MCF 10A (cell line): ENCODE data around the gene YIF1A. TPM values are rescaled to one million over a fixed set of nuclear protein-coding genes. Genes with fewer than 3 reads are reported as not detected.

Source experiments
- BruUV-seq: library from RNA; stranded (reverse); fragments of 400-500 nt; replicated peaks from 2 replicates; lab custom pipeline; 2021; lab: Mats Ljungman, UMichigan
- CTCF ChIA-PET: fragments of 300-600 bp; sonication (Branson Sonifier 250); formaldehyde crosslinking; extraction: SDS; loops from one replicate; lab custom pipeline; 2021; ENCODE audit warnings: antibody characterized with exemption, inconsistent platforms; lab: Yijun Ruan, JAX
- POLR2A ChIA-PET: fragments of 300-600, 350-650 bp; sonication (Branson Sonifier 250); formaldehyde crosslinking; extraction: SDS; loops from one replicate; lab custom pipeline; 2020; ENCODE audit warnings: antibody characterized with exemption, inconsistent platforms; lab: Yijun Ruan, JAX
- DNase-seq: peaks from one replicate; pipeline ENCODE4 v3.0.0-alpha.2; 2018; ENCODE audit not compliant: unreplicated experiment
- H3K27ac Mint-ChIP-seq: one replicate; pipeline ENCODE4 v1.8.0; 2022; ENCODE audit warnings: mild to moderate bottlenecking, low read depth, mixed read lengths; ENCODE audit not compliant: unreplicated experiment
- H3K27me3 Mint-ChIP-seq: one replicate; pipeline ENCODE4 v1.8.0; 2022; ENCODE audit warnings: mixed read lengths; ENCODE audit not compliant: insufficient read depth, unreplicated experiment
- H3K36me3 Mint-ChIP-seq: one replicate; pipeline ENCODE4 v1.8.0; 2022; ENCODE audit warnings: mild to moderate bottlenecking, moderate library complexity, mixed read lengths; ENCODE audit not compliant: insufficient read depth, unreplicated experiment
- H3K4me1 Mint-ChIP-seq: one replicate; pipeline ENCODE4 v1.8.0; 2022; ENCODE audit warnings: mixed read lengths; ENCODE audit not compliant: insufficient read depth, unreplicated experiment
- H3K4me3 Mint-ChIP-seq: one replicate; pipeline ENCODE4 v1.8.0; 2022; ENCODE audit warnings: mild to moderate bottlenecking, moderate library complexity, mixed read lengths; ENCODE audit not compliant: unreplicated experiment
- H3K9me3 Mint-ChIP-seq: one replicate; pipeline ENCODE4 v1.8.0; 2022; ENCODE audit warnings: mixed read lengths; ENCODE audit not compliant: unreplicated experiment
- CTCF ChIP-seq: fragments of 200-600 bp; IDR thresholded peaks from one replicate; pipeline ENCODE4 v1.8.0; 2022; ENCODE audit warnings: antibody characterized with exemption, mild to moderate bottlenecking; ENCODE audit not compliant: unreplicated experiment
- intact Hi-C: fragments of 100-400 bp; cut with micrococcal nuclease; formaldehyde crosslinking; loops from 2 replicates; pipeline ENCODE4 v1.14.1; 2022
- total RNA-seq: library from RNA; stranded (reverse); gene quantifications from 2 replicates; pipeline ENCODE4 v1.2.3, GENCODE V29; 2022

The YIF1A gene
- total RNA-seq, 1 experiment from 2014 or later, result 143 TPM

GRCh38 chr11:66331542-66332370 lies 42.8 kb upstream of the YIF1A start:
- ChIA-PET POLR2A (interaction anchor here (1.0 to 1.3 kb wide), 2 partner anchors 14 to 19 kb away, joined by 4 to 5 read pairs; partner anchors contain the start of gene CD248), CTCF (interaction anchor here (0.6 to 6.0 kb wide), 4 partner anchors 12 to 120 kb away, joined by 3 to 48 read pairs (median 6); no protein-coding TSS in a partner anchor)
- no peak for DNase-seq
- Mint-ChIP-seq H3K27me3 (no peaks in the 10 kb centered on the region), H3K27ac (no peak overlapping the region), H3K4me3 (no peak overlapping the region), H3K9me3 (no peaks in the 10 kb centered on the region), H3K36me3 (peaks cover 39% of the 10 kb centered on the region), H3K4me1 (peaks cover 30% of the 10 kb centered on the region)
- intact Hi-C loops, result no loop called here
- no peak for TF ChIP-seq CTCF
- BruUV-seq, result no TSS peak

GRCh38 chr11:66330931-66331330 lies 42.0 kb upstream of the YIF1A start:
- peaks cover 32% of the 10 kb centered on the region for H3K4me1 Mint-ChIP-seq
- BruUV-seq, result no TSS peak
- H3K9me3 Mint-ChIP-seq, result no peaks in the 10 kb centered on the region
- ChIA-PET POLR2A (interaction anchor here (1.0 to 2.5 kb wide), 5 partner anchors 13 to 42 kb away, joined by 4 to 13 read pairs (median 6); partner anchors contain the start of genes BRMS1, CD248 and YIF1A), CTCF (interaction anchor here (2.3 to 6.0 kb wide), 2 partner anchors 20 to 49 kb away, joined by 9 to 48 read pairs; no protein-coding TSS in a partner anchor)
- H3K27me3 Mint-ChIP-seq, result no peaks in the 10 kb centered on the region
- no peak for TF ChIP-seq CTCF
- no peak overlapping the region for H3K27ac Mint-ChIP-seq
- intact Hi-C loops, result no loop called here
- H3K36me3 Mint-ChIP-seq, result peaks cover 33% of the 10 kb centered on the region
- no peak for DNase-seq
- H3K4me3 Mint-ChIP-seq, result no peak overlapping the region

- Mint-ChIP-seq H3K9me3 (no peaks in the 10 kb centered on the region), H3K27ac (no peak overlapping the region), H3K4me3 (no peak overlapping the region), H3K27me3 (no peaks in the 10 kb centered on the region), H3K36me3 (peaks cover 29% of the 10 kb centered on the region), H3K4me1 (peaks cover 41% of the 10 kb centered on the region)
- intact Hi-C loops, result no loop called here
- no peak for TF ChIP-seq CTCF
- CTCF ChIA-PET, result interaction anchor here (0.6 to 1.6 kb wide), 9 partner anchors 15 to 414 kb away, joined by 3 to 7 read pairs (median 3); partner anchors contain the start of gene BRMS1
- DNase-seq, result no peak
- POLR2A ChIA-PET, result interaction anchor here (0.9 to 2.5 kb wide), 12 partner anchors 9 to 47 kb away, joined by 3 to 16 read pairs (median 6); partner anchors contain the start of genes BRMS1 and YIF1A
- no TSS peak for BruUV-seq
Measured at GRCh38 chr11:66329165-66329673, 40.3 kb upstream of the YIF1A start.
